ENCODE measurements around the gene RHCE.
"Not testable (repeated sequence)": the region's sequence is repeated elsewhere in the genome, so short reads cannot be mapped to it uniquely, and the experiment has no call there.

RHCE gene

DNA sequence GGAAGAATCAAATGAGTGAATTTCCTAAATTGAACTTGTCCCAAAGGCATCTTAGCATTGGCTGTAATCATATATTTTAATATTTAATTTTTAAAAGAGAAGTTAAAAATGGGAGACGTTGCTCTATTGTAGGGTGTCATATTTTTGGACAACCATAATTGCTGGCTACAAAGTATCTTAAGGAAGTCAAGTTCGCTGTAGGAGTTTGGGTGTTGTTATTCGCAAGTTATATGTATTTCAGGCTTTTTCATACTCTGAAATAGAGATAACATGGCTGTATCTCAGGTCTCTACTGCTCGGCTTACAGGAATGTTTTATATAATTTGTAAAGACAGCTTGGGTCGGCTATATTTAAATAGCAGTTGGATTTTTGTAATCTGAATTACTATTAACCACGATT, 81.6 kb downstream of the RHCE start:
- DNase-seq, result no peak

DNA sequence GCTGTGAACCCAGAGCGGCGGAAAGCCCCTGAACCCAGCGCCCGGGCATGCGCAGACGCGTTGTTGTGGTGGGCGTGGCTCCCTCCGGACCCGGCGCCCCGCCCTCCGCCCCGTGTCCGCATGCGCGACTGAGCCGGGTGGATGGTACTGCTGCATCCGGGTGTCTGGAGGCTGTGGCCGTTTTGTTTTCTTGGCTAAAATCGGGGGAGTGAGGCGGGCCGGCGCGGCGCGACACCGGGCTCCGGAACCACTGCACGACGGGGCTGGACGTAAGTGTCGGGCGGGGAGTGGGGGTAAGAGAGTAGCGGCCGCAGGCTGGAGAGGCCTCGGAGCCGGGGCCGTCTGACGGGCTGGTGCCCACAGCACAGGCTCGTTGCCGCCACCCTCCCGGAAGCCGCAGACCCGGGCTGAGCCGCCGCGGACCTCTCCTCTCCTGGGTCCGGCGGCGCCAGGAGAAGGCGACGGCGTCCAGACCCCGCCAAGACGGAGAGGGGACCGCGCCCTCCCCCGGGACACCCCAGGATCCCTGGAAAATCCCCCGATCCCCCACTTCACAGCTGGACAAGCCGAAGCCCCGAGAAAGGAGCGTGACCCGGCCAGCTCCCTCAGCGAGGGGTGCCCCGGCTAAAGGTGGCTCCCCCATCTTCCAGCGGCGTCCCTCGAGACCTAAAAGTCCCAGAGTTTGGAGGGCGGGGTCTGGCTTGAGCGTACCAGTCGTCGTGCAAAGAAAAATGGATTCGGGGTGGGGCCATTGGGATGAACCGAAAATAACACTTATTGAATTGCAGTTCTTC, 82.2 kb downstream of the RHCE start, which contains the start of gene TMEM50A:
TMEM50A (plus strand) TSS at position 147 of the 794 bp plus-strand sequence. CDS start 2,153 bp downstream, outside the sequence.
- DNase-seq, result peak; percentile 67

- not testable (repeated sequence) for DNase-seq
Observed at GRCh38 chr1:25337483-25338187, 83.0 kb downstream of the RHCE start.

- DNase-seq, result not testable (repeated sequence)
Observed at GRCh38 chr1:25336922-25337354, 83.7 kb downstream of the RHCE start.

DNA sequence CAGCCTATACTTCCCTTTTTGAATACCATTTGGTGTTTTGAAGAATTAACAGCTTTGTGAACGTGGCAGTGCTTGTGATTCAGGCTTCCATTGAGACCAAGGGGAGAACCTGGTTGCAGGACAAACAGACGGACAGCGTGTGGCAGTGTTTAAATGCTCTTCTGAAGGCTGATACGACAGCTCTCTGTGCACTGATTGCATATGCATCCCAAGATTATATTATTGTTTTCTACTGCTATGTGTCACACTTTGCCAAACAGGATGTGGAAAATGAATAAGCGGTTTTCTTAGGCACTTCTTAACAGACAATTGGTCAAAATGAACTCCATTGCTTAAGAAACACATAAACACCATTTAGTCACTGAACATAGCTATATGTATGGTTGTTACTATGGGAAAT, 90.7 kb downstream of the RHCE start:
- DNase-seq, result not testable (repeated sequence)

- DNase-seq, result not testable (repeated sequence)
Observed at GRCh38 chr1:25329336-25329735, 91.3 kb downstream of the RHCE start.

DNA sequence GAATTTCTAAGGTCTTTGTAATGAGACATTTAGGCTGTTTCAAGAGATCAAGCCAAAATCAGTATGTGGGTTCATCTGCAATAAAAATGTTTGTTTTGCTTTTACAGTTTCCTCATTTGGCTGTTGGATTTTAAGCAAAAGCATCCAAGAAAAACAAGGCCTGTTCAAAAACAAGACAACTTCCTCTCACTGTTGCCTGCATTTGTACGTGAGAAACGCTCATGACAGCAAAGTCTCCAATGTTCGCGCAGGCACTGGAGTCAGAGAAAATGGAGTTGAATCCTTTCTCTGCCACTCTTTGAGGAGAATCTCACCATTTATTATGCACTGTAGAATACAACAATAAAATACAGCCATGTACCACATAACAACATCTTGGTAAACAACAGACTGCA, 91.8 kb downstream of the RHCE start:
- not testable (repeated sequence) for DNase-seq

DNA sequence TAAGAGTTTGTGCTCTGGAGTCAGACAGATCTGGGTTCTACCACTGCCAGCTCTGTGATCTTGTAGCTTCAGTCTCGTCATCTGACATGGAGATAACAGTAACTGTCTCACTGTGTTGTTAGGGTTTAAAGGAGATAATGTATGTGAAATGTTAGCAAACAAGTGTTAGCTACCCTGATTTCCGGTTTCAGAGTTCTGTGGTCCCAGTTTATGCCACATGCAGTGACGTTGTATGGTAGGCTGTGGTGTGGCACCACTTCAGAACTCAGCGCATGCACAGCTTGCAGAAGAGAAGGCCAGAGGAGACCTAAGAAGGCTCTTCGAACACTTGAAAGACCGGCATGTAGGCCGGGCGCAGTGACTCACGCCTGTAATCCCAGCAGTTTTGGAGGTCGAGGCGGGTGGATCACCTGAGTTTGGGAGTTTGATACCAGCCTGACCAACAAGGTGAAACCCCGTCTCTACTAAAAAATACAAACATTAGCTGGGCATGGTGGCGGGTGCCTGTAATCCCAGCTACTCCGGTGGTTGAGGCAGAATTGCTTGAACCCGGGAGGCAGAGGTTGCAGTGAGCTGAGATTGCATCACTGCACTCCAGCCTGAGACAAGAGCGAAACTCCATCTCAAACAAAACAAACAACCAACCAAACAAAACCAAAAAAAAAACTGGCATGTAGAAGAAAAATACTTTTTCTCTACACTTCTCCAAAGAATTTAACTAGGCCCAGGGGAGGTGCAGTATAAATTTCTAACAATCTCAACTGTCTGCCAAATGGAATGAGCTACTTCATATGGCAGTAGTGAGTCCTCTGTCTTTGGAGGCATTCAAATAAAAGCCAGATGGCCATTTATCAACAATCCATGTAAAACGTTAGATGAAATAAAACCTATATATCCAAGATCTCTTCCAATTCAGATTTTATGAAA, 92.5 kb downstream of the RHCE start:
- DNase-seq, result not testable (repeated sequence)

- DNase-seq, result not testable (repeated sequence)
Observed at GRCh38 chr1:25324407-25324806, 96.2 kb downstream of the RHCE start.

DNA sequence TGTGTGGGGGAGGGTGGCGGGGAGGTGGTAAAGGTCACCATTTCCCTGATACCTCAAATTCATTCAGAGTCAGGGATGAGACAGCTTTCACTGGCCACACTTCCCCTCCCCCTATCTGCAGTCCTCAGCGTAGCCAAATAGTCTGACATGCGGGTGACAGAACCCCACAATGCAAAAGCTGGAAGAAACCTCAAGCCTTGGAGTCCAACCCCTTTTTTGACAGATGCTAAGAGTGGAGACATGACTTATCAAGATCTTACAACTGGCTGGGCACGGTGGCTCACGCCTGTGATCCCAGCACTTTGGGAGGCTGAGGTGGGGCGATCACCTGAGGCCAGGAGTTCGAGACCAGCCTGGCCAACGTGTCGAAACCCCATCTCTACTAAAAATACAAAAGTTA, 98.5 kb downstream of the RHCE start:
- not testable (repeated sequence) for DNase-seq

GRCh38 chr1:25320314-25320938, 100.2 kb downstream of the RHCE start:
- not testable (repeated sequence) for DNase-seq

DNA sequence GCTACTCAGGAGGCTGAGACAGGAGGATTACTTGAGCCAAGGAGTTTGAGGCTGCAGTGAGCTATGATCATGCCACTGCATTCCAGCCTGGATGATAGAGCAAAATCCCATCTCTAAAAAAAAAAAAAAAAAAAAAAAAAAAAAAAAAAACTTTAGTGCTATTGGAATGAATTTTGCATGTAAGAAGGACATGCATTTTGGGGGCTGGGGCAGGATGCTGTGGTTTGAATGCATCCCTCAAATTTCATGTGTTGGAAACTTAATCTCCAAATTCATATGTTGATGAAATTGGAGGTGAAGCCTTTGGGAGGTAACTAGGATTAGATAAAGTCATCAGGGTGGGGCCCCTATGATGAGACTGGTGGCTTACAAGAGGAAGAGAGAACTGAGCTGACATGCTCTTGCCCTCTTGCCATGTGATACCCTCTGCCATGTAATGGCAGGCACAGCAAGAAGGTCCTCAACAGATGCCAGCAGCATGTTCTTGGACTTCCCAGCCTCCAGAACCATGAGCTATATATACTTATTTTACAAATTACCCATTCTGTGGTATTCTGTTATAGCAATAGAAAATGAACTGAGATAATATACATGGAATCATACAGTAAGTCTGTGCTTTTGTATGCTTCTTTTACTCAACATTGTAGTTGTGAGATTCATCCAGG, 107.7 kb downstream of the RHCE start:
- DNase-seq, result not testable (repeated sequence)

All from DMS 273 treated with DMSO at 0.1 percent for 48 hours (cell line).